Trophoblast cell (in vitro differentiated cells and primary cell): ENCODE data around the gene MED20.

ENCODE experiments used
- DNase-seq, 2 donors: peaks; one replicate each; pipeline ENCODE4 v3.0.0-alpha.2; 2016
- H2AFZ ChIP-seq: 2 replicates; pipeline ENCODE4 v1.6.1; 2013; ENCODE audit warnings: low read length, moderate library complexity, mild to moderate bottlenecking; ENCODE audit not compliant: insufficient read depth, poor library complexity
- H2AK5ac ChIP-seq: 2 replicates; pipeline ENCODE4 v1.6.1; 2013; ENCODE audit warnings: mild to moderate bottlenecking, low read length
- H2BK120ac ChIP-seq: 2 replicates; pipeline ENCODE4 v1.6.1; 2013; ENCODE audit warnings: low read length, mild to moderate bottlenecking, moderate library complexity; ENCODE audit not compliant: insufficient read depth, poor library complexity
- H2BK12ac ChIP-seq: 2 replicates; pipeline ENCODE4 v1.6.1; 2013; ENCODE audit warnings: mild to moderate bottlenecking, low read length, moderate library complexity
- H2BK5ac ChIP-seq: 2 replicates; pipeline ENCODE4 v1.6.1; 2013; ENCODE audit warnings: low read length, low read depth, moderate library complexity, mild to moderate bottlenecking; ENCODE audit not compliant: poor library complexity
- H3K14ac ChIP-seq: 2 replicates; pipeline ENCODE4 v1.6.1; 2013; ENCODE audit warnings: mild to moderate bottlenecking, low read length
- H3K18ac ChIP-seq: 2 replicates; pipeline ENCODE4 v1.6.1; 2013; ENCODE audit warnings: mild to moderate bottlenecking, low read length
- H3K23ac ChIP-seq: 2 replicates; pipeline ENCODE4 v1.6.1; 2013; ENCODE audit warnings: low read length
- H3K27ac ChIP-seq: 2 replicates; pipeline ENCODE4 v1.5.1; 2013; ENCODE audit warnings: low read depth, mild to moderate bottlenecking, inconsistent platforms, low read length, moderate library complexity
- H3K27me3 ChIP-seq: 2 replicates; pipeline ENCODE4 v1.6.1; 2013; ENCODE audit warnings: inconsistent platforms, mild to moderate bottlenecking, low read length, moderate library complexity; ENCODE audit not compliant: insufficient read depth
- H3K36me3 ChIP-seq, 2 experiments: 1 replicate in 1 of 2; 2 replicates in 1 of 2; pipeline ENCODE4 v1.6.1; 2013; ENCODE audit warnings: low read length in 2 of 2, mild to moderate bottlenecking in 2 of 2, moderate library complexity in 1 of 2; ENCODE audit not compliant: insufficient read depth in 2 of 2, control insufficient read depth in 1 of 2
- H3K4ac ChIP-seq: 2 replicates; pipeline ENCODE4 v1.6.1; 2013; ENCODE audit warnings: low read depth, mild to moderate bottlenecking, low read length, moderate library complexity
- H3K4me1 ChIP-seq, 2 experiments: 1 replicate in 1 of 2; 2 replicates in 1 of 2; pipeline ENCODE4 v1.6.1; 2013; ENCODE audit warnings: low read length in 2 of 2, mild to moderate bottlenecking in 2 of 2, moderate library complexity in 1 of 2; ENCODE audit not compliant: insufficient read depth in 2 of 2, control insufficient read depth in 1 of 2
- H3K4me2 ChIP-seq: 2 replicates; pipeline ENCODE4 v1.6.1; 2013; ENCODE audit warnings: inconsistent platforms, mild to moderate bottlenecking, low read length, moderate library complexity
- H3K4me3 ChIP-seq: 2 replicates; pipeline ENCODE4 v1.5.1; 2013; ENCODE audit warnings: mild to moderate bottlenecking, low read depth, low read length, inconsistent platforms
- H3K79me1 ChIP-seq: one replicate; pipeline ENCODE4 v1.6.1; 2013; ENCODE audit warnings: low read length
- H3K79me2 ChIP-seq: 2 replicates; pipeline ENCODE4 v1.6.1; 2013; ENCODE audit warnings: low read length, mild to moderate bottlenecking; ENCODE audit not compliant: control insufficient read depth, insufficient read depth, poor library complexity
- H3K9ac ChIP-seq: 2 replicates; pipeline ENCODE4 v1.6.1; 2013; ENCODE audit warnings: mild to moderate bottlenecking, low read length
- H3K9me3 ChIP-seq: 2 replicates; pipeline ENCODE4 v1.6.1; 2013; ENCODE audit warnings: low read depth, mild to moderate bottlenecking, control low read depth, inconsistent platforms, low read length; ENCODE audit not compliant: insufficient read depth
- H4K12ac ChIP-seq: 2 replicates; pipeline ENCODE4 v1.6.1; 2013; ENCODE audit warnings: low read depth, mild to moderate bottlenecking, low read length, moderate library complexity
- H4K8ac ChIP-seq: 2 replicates; pipeline ENCODE4 v1.6.1; 2013; ENCODE audit warnings: low read depth, mild to moderate bottlenecking, low read length, moderate library complexity
- H4K91ac ChIP-seq: one replicate; pipeline ENCODE4 v1.6.1; 2013; ENCODE audit warnings: low read depth, mild to moderate bottlenecking, low read length, moderate library complexity
- WGBS: extraction: QIAGEN DNeasy Blood & Tissue Kit; methylation state at CpG from one replicate; pipeline ENCODE4 v1.1.7; 2013; ENCODE audit warnings: missing lambda C conversion rate; ENCODE audit not compliant: insufficient read length, insufficient coverage; ENCODE audit errors: extremely low coverage; 5-methylcytosine and 5-hydroxymethylcytosine counted together

Gene MED20

GRCh38 chr6:41937472-41937860, 16.5 kb upstream of the MED20 start:
- no peaks in the 10 kb centered on the region for H3K9me3 ChIP-seq
- H3K18ac ChIP-seq = no peak overlapping the region
- H4K8ac ChIP-seq = no peak overlapping the region
- WGBS = no CpG with 5 or more reads among the region's 2 CpGs
- H3K4me1 ChIP-seq = peaks cover 27 to 36% of the 10 kb centered on the region in 2 experiments
- no peak overlapping the region for H2BK5ac ChIP-seq
- H2BK12ac ChIP-seq = no peak overlapping the region
- H2AK5ac ChIP-seq = no peak overlapping the region
- no peaks in the 10 kb centered on the region for H3K27me3 ChIP-seq
- no peak overlapping the region for H3K4ac ChIP-seq
- no peak for DNase-seq
- H3K14ac ChIP-seq = no peak overlapping the region
- H3K4me3 ChIP-seq = no peak overlapping the region
- no peak overlapping the region for H3K27ac ChIP-seq
- peaks cover 16% of the 10 kb centered on the region for H3K79me1 ChIP-seq
- no peak overlapping the region for H4K91ac ChIP-seq
- H3K23ac ChIP-seq = no peak overlapping the region
- no peak overlapping the region for H2AFZ ChIP-seq
- peaks cover 29 to 44% of the 10 kb centered on the region in 2 experiments for H3K36me3 ChIP-seq
- no peak overlapping the region for H3K9ac ChIP-seq
- H4K12ac ChIP-seq = no peak overlapping the region
- no peak overlapping the region for H3K4me2 ChIP-seq
- no peak overlapping the region for H2BK120ac ChIP-seq
- peaks cover 15% of the 10 kb centered on the region for H3K79me2 ChIP-seq

DNA sequence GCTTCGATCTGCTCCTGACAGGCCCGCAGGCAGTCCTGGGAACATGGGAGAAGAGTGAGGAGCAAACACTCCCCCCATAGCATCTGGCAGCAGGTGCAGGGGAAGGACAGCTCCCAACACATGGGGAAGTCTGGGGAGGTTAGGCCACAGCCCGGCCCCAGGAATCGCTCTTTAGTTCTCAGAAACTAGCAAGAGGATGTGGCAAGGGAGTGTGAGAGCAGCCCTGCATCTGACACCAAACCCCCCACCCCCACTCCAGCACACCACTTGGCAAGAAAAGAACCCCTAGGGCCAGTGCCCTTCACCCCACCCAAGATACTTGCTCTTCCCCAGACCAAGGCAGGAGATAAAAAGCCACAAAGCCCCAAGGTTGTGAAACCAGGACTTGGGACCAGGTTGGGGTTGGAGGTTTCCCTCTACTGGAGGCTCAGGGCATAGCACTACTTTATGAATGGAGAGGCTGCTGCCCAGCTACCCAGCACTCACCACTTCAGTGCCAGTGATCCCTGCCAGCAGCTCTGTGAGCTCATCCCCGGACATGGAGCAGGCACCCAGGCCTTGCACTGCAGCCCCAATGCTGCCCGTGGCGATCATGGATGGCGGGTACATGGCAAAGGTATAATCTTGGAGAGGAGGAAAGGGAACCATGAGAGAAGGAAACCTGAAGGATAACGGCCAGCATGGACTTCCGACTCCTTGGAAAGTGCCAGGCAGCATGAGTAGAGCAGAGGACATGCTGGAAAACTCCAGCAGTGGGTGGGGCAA, 15.3 kb upstream of the MED20 start:
- DNase-seq = peak; percentile 68 to 87
- no peak overlapping the region for H2AK5ac ChIP-seq
- no peak overlapping the region for H3K27ac ChIP-seq
- no peak overlapping the region for H3K14ac ChIP-seq
- no peak overlapping the region for H3K23ac ChIP-seq
- H3K36me3 ChIP-seq = peaks cover 37 to 55% of the 10 kb centered on the region in 2 experiments
- H4K91ac ChIP-seq = no peak overlapping the region
- no peak overlapping the region for H3K9ac ChIP-seq
- H4K12ac ChIP-seq = no peak overlapping the region
- WGBS = no CpG with 5 or more reads among the region's 10 CpGs
- no peak overlapping the region for H2AFZ ChIP-seq
- no peak overlapping the region for H3K4me3 ChIP-seq
- no peaks in the 10 kb centered on the region for H3K27me3 ChIP-seq
- no peak overlapping the region for H3K18ac ChIP-seq
- H3K79me2 ChIP-seq = peaks cover 12% of the 10 kb centered on the region
- H3K4me1 ChIP-seq = peaks cover 23 to 33% of the 10 kb centered on the region in 2 experiments
- peaks cover 8% of the 10 kb centered on the region for H3K79me1 ChIP-seq
- H2BK120ac ChIP-seq = no peak overlapping the region
- no peak overlapping the region for H4K8ac ChIP-seq
- H2BK12ac ChIP-seq = no peak overlapping the region
- H3K4ac ChIP-seq = no peak overlapping the region
- H2BK5ac ChIP-seq = no peak overlapping the region
- no peak overlapping the region for H3K4me2 ChIP-seq
- H3K9me3 ChIP-seq = no peaks in the 10 kb centered on the region

DNA sequence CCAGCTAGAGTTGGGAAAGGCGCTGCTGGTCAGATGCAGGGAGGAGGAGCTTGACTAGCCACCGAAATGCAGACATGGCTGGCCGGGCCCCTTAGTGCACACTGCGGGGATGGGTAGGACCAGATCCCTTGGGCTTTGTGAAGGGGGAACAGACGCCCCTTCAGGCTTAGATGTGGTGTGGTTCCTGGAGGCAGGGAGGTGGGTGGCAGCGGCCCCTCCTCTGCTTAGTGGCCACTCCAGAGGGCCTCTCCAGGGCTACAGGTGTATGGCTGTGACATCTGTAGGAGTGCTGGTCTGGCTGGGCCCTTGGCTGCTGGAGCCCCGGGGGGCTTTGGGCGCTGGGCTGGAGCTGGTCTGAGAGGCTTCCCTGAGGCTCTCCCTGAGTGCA, 14.7 kb upstream of the MED20 start:
- H3K23ac ChIP-seq = no peak overlapping the region
- H3K4me2 ChIP-seq = no peak overlapping the region
- H3K36me3 ChIP-seq = peaks cover 43 to 61% of the 10 kb centered on the region in 2 experiments
- no peak overlapping the region for H3K14ac ChIP-seq
- H3K4me1 ChIP-seq = peaks cover 23 to 33% of the 10 kb centered on the region in 2 experiments
- peak overlapping the region; percentile 35 for H2AK5ac ChIP-seq
- H3K79me1 ChIP-seq = peaks cover 3% of the 10 kb centered on the region
- no peak for DNase-seq
- peaks cover 7% of the 10 kb centered on the region for H3K79me2 ChIP-seq
- no peak overlapping the region for H2AFZ ChIP-seq
- H3K18ac ChIP-seq = no peak overlapping the region
- H3K4ac ChIP-seq = no peak overlapping the region
- H3K27ac ChIP-seq = no peak overlapping the region
- no peak overlapping the region for H2BK120ac ChIP-seq
- WGBS = no CpG with 5 or more reads among the region's 8 CpGs
- H3K9ac ChIP-seq = no peak overlapping the region
- H4K12ac ChIP-seq = no peak overlapping the region
- H3K9me3 ChIP-seq = no peaks in the 10 kb centered on the region
- no peak overlapping the region for H2BK12ac ChIP-seq
- H3K27me3 ChIP-seq = no peaks in the 10 kb centered on the region
- H4K91ac ChIP-seq = no peak overlapping the region
- no peak overlapping the region for H2BK5ac ChIP-seq
- H4K8ac ChIP-seq = no peak overlapping the region
- no peak overlapping the region for H3K4me3 ChIP-seq

DNA sequence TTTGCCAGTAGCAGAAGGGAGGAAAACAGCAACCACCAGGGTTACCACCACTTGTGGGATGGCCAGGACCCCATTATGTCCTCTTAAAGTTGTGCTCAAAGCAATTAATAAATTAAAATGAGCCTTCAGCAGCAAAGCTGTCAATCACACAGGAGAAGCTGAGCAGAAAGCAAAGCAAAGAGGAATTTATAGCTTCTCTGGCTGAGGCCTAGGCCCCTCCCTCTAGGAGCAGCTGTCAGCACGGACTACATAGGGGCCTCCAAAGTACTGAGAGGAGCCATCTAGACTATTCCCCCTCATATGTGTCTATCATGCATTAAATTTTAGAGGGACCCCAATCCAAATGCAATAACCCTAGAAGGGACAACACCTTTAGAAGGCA, 14.2 kb upstream of the MED20 start:
- Histone ChIP-seq H3K36me3 (peaks cover 46 to 66% of the 10 kb centered on the region in 2 experiments), H3K79me2 (peaks cover 4% of the 10 kb centered on the region), H3K79me1 (peaks cover 2% of the 10 kb centered on the region), H3K27ac (no peak overlapping the region), H4K91ac (no peak overlapping the region), H3K4me3 (no peak overlapping the region), H2AK5ac (no peak overlapping the region), H2BK5ac (no peak overlapping the region), H2BK120ac (no peak overlapping the region), H3K4me1 (peaks cover 19 to 30% of the 10 kb centered on the region in 2 experiments), H4K8ac (no peak overlapping the region), H3K18ac (no peak overlapping the region), H2BK12ac (no peak overlapping the region), H3K14ac (no peak overlapping the region), H2AFZ (no peak overlapping the region), H3K9ac (no peak overlapping the region), H3K27me3 (no peaks in the 10 kb centered on the region), H4K12ac (no peak overlapping the region), H3K4ac (no peak overlapping the region), H3K23ac (no peak overlapping the region), H3K4me2 (no peak overlapping the region), H3K9me3 (no peaks in the 10 kb centered on the region)
- no CpG with 5 or more reads among the region's 1 CpG for WGBS
- DNase-seq = no peak
